ENCODE results near the gene ST6GAL1.

GRCh38 chr3:187051724-187052366, 121.5 kb downstream of the ST6GAL1 start:
- TF ChIP-seq CTCF (IDR thresholded peaks at IDR 0.05) (no peak), POLR2A (IDR thresholded peaks at IDR 0.05) (no peak)

Data from heart left ventricle (tissue), 13 donors.